ENCODE results near the gene OBP2A. TPM values are rescaled to one million over a fixed set of nuclear protein-coding genes. Genes with fewer than 3 reads are reported as not detected.

The OBP2A gene
- total and polyA plus RNA-seq, 4 donors, result 0.07 TPM; not detected in 3

DNA sequence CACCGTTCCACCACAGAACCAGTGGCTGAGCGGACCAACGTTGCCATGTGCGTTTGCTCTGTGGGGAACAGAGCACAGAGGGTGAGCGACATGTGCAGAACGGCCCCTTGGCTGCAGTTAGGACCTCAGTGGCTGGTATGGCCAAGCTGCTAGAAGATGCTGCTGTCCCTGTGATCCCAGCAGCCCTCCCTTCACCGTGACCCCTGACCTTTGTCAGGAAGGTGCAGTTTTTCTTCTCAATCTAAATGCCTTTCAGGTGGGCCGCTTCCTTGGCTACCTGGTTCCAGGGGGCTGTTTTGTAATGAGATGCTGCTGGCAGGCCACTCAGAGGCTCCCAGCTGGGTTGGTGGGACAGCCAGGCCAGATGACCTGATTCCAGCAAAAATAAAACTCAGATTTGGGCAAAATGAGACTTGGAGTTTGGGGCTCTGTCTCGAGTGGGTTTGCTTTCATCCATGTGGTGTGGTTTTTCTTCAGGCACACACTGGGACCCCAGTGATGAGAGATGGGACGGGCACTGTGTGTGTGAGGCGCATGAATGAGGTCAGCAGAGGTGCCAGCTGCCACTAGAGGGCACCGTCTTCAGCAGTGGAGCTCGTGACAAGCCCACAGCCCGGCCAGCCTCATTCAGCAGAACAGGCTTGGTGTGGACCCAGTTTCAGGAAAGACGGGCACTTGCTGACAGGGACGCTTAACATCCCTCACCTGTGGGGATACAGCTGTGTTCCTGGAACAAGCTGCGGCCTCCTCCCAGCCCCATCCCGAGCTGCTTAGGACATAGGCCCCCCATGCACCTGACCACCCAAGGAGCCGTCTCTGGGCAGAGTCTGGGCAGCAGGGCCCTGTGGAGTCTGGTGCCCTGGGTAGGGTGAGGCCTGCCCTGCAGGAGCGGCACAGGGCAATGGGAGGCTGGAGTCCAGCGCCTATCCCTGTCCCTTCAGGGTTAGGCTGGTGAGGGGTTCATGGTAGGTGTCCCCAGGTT is 41.4 kb upstream of the OBP2A start:
- ATAC-seq (ENCODE audit: insufficient read depth, low FRiP score), result no peak
- no peak overlapping the region for H3K27ac ChIP-seq (ENCODE audit: low read depth in 1 of 2, low read length in 1 of 2)
- H3K4me3 ChIP-seq, result no peak overlapping the region
- TF ChIP-seq, protein P1, sequence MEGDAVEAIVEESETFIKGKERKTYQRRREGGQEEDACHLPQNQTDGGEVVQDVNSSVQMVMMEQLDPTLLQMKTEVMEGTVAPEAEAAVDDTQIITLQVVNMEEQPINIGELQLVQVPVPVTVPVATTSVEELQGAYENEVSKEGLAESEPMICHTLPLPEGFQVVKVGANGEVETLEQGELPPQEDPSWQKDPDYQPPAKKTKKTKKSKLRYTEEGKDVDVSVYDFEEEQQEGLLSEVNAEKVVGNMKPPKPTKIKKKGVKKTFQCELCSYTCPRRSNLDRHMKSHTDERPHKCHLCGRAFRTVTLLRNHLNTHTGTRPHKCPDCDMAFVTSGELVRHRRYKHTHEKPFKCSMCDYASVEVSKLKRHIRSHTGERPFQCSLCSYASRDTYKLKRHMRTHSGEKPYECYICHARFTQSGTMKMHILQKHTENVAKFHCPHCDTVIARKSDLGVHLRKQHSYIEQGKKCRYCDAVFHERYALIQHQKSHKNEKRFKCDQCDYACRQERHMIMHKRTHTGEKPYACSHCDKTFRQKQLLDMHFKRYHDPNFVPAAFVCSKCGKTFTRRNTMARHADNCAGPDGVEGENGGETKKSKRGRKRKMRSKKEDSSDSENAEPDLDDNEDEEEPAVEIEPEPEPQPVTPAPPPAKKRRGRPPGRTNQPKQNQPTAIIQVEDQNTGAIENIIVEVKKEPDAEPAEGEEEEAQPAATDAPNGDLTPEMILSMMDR (IDR thresholded peaks at IDR 0.05; ENCODE audit: control extremely low read depth, extremely low read depth), result peak; percentile 34
- 70 to 73% methylated on average over 21 of the region's 21 CpGs for WGBS, 2 donors
- peaks cover 0 to 32% (median 11%) of the 10 kb centered on the region in 4 donors for H3K36me3 ChIP-seq (ENCODE audit: control insufficient read depth in 4 of 4, insufficient read depth in 4 of 4, low read length in 4 of 4)
- no peaks in the 10 kb centered on the region for H3K27me3 ChIP-seq (ENCODE audit: control insufficient read depth in 3 of 3, insufficient read depth in 3 of 3, low read length in 2 of 3)
- H3K9ac ChIP-seq (ENCODE audit: insufficient read depth in 1 of 2, low read length in 2 of 2), result no peak overlapping the region
- H3K4me1 ChIP-seq (ENCODE audit: control insufficient read depth in 5 of 5, insufficient read depth in 5 of 5, low read length in 5 of 5), result peaks cover 3 to 17% (median 8%) of the 10 kb centered on the region in 5 donors
- DNase-seq, result peak; percentile 37 to 53 (median 39)
- H3K9me3 ChIP-seq (ENCODE audit: control insufficient read depth in 4 of 4, insufficient read depth in 3 of 4, low read length in 3 of 4), result peaks cover 0 to 6% (median under 1%) of the 10 kb centered on the region in 4 donors

DNA sequence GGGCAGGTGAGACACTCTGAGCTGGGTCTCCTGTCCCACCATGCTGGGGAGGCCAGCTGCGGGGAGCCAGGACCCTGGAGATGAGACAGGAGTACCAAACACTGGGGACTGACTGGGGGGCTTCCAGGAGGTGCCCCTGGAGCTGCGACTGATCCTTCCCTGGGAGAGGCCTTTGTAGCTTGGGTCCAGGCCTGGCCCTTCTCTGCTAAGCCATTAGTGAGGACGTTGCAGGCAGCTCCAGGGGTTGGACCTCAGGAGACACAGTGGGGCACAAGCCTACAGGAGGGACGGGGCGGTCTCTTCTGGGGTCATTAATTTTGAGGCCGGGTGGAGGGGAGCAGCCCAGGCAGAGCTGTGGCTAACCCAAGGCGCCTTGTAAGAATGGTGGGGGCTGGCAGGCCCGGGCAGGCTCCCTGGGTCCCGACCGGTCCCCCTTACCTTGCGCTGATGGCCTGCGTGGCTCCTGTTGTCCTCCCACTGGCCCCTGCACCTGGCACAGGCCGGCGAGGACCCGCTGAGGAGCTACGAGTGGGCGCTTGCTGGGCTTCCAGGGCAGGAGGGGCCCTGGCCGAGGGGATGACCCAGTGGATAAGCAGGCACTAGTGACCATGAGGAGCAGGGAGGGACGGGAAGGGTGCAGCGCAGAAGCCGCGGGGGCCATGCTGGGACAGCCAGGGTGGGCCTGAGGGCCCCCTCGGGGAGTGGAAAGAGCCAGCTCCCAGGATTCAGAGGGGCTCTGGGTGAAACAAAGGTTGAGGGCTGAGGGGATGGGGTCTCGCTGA is 40.3 kb upstream of the OBP2A start:
- H3K27ac ChIP-seq (ENCODE audit: low read depth in 1 of 2, low read length in 1 of 2), result no peak overlapping the region
- DNase-seq (no peak), ATAC-seq (ENCODE audit: insufficient read depth, low FRiP score) (no peak)
- no peak overlapping the region for H3K4me3 ChIP-seq
- WGBS, 2 donors, result 90 to 92% methylated on average over 23 to 24 of the region's 24 CpGs
- H3K9ac ChIP-seq (ENCODE audit: insufficient read depth in 1 of 2, low read length in 2 of 2), result no peak overlapping the region
- TF ChIP-seq, protein P1 (IDR thresholded peaks at IDR 0.05; ENCODE audit: control extremely low read depth, extremely low read depth), result no peak
- peaks cover 3 to 12% (median 8%) of the 10 kb centered on the region in 5 donors for H3K4me1 ChIP-seq (ENCODE audit: control insufficient read depth in 5 of 5, insufficient read depth in 5 of 5, low read length in 5 of 5)
- peaks cover 0 to 32% (median 11%) of the 10 kb centered on the region in 4 donors for H3K36me3 ChIP-seq (ENCODE audit: control insufficient read depth in 4 of 4, insufficient read depth in 4 of 4, low read length in 4 of 4)
- H3K9me3 ChIP-seq (ENCODE audit: control insufficient read depth in 4 of 4, insufficient read depth in 3 of 4, low read length in 3 of 4), result peaks cover 0 to 6% (median 1%) of the 10 kb centered on the region in 4 donors
- no peaks in the 10 kb centered on the region for H3K27me3 ChIP-seq (ENCODE audit: control insufficient read depth in 3 of 3, insufficient read depth in 3 of 3, low read length in 2 of 3)

DNA sequence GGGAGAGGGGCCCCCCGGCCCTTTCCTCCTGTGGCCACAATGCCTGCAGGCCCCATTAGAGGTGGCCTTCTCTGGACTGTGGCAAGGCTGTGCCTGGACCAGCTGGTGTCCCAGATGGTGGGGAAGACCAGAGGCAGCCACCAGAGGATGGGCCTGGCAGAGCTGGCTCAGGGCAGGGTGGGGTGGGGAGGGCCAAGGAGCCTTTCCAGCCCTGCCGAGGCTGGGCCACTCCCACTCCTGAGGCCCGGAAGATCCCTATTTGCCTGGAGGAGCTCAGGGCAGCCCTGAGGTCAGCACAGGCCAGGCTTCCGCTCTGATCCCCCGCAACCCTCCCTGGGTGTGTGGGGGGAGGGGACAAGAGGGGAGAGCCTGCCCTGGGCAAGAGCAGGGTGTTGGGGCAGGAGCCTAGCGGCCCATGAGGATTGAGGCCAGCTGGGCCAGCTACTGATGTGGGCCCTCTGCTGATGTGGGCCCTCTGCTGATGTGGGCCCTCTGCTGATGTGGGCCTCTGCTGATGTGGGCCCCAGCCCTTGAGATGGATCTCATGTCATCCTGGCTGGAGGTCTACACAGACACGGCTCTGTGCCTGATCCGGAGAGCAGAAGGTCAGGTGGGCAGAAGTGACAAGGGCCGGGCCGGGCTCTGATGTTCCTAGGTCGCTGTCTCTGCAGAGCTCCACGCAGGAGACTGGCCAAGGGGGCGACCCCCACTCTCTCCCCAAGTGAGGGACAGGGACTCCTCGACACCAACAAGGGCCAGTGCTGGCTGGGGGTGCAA is 39.4 kb upstream of the OBP2A start:
- no peak overlapping the region for H3K9ac ChIP-seq (ENCODE audit: insufficient read depth in 1 of 2, low read length in 2 of 2)
- DNase-seq, result no peak
- TF ChIP-seq, protein P1 (IDR thresholded peaks at IDR 0.05; ENCODE audit: control extremely low read depth, extremely low read depth), result no peak

More for the DNA sequence above, 39.4 kb upstream of the OBP2A start:
- peaks cover 2 to 8% (median 6%) of the 10 kb centered on the region in 5 donors for H3K4me1 ChIP-seq (ENCODE audit: control insufficient read depth in 5 of 5, insufficient read depth in 5 of 5, low read length in 5 of 5)
- no peak for ATAC-seq (ENCODE audit: insufficient read depth, low FRiP score)
- WGBS, 2 donors, result 70 to 76% methylated on average over 14 of the region's 14 CpGs
- H3K36me3 ChIP-seq (ENCODE audit: control insufficient read depth in 4 of 4, insufficient read depth in 4 of 4, low read length in 4 of 4), result peaks cover 0 to 32% (median 11%) of the 10 kb centered on the region in 4 donors
- H3K9me3 ChIP-seq (ENCODE audit: control insufficient read depth in 4 of 4, insufficient read depth in 3 of 4, low read length in 3 of 4), result peaks cover 0 to 6% (median 1%) of the 10 kb centered on the region in 4 donors
- no peak overlapping the region for H3K4me3 ChIP-seq
- H3K27me3 ChIP-seq (ENCODE audit: control insufficient read depth in 3 of 3, insufficient read depth in 3 of 3, low read length in 2 of 3), result no peaks in the 10 kb centered on the region
- H3K27ac ChIP-seq (ENCODE audit: low read depth in 1 of 2, low read length in 1 of 2), result no peak overlapping the region
